ENCODE data around the gene XPNPEP1. TPM values are rescaled to one million over a fixed set of nuclear protein-coding genes. Genes with fewer than 3 reads are reported as not detected.

Gene XPNPEP1
- total RNA-seq, 2 experiments from 2014 or later: 83.2 to 87.3 TPM

GRCh38 chr10:109960682-109961081 is 37.4 kb upstream of the XPNPEP1 start:
- H3K36me3 Mint-ChIP-seq (ENCODE audit: low read depth): no peaks in the 10 kb centered on the region
- ChIA-PET POLR2A (no interaction called here), CTCF (no interaction called here)
- H3K4me1 Mint-ChIP-seq: peaks cover 3% of the 10 kb centered on the region
- H3K27ac Mint-ChIP-seq: no peak overlapping the region
- DNase-seq: no peak
- peaks cover 2% of the 10 kb centered on the region for H3K9me3 Mint-ChIP-seq
- no peaks in the 10 kb centered on the region for H3K27me3 Mint-ChIP-seq
- no peak overlapping the region for H3K4me3 Mint-ChIP-seq

GRCh38 chr10:109959259-109960145 is 36.2 kb upstream of the XPNPEP1 start:
- Mint-ChIP-seq H3K27me3 (peaks cover 2% of the 10 kb centered on the region), H3K9me3 (peaks cover 2% of the 10 kb centered on the region), H3K27ac (no peak overlapping the region), H3K4me3 (no peak overlapping the region), H3K4me1 (peaks cover 3% of the 10 kb centered on the region), H3K36me3 (ENCODE audit: low read depth) (no peaks in the 10 kb centered on the region)
- POLR2A ChIA-PET: no interaction called here
- CTCF ChIA-PET: interaction anchor here (0.6 kb wide), 1 partner anchor 957 kb away, joined by 3 read pairs; no protein-coding TSS in a partner anchor
- DNase-seq: no peak

- no peak for DNase-seq
- POLR2A ChIA-PET: no interaction called here
- Mint-ChIP-seq H3K27ac (no peak overlapping the region), H3K9me3 (peaks cover 2% of the 10 kb centered on the region), H3K36me3 (ENCODE audit: low read depth) (no peaks in the 10 kb centered on the region), H3K4me3 (no peak overlapping the region), H3K4me1 (peaks cover 5% of the 10 kb centered on the region), H3K27me3 (peaks cover 3% of the 10 kb centered on the region)
- CTCF ChIA-PET: interaction anchor here (2.4 kb wide), 1 partner anchor 11 kb away, joined by 10 read pairs; no protein-coding TSS in a partner anchor
These were observed 34.7 kb upstream of the XPNPEP1 start for GRCh38 chr10:109958059-109958458.

- Mint-ChIP-seq H3K27me3 (peaks cover 5% of the 10 kb centered on the region), H3K4me1 (peaks cover 5% of the 10 kb centered on the region), H3K36me3 (ENCODE audit: low read depth) (no peaks in the 10 kb centered on the region), H3K27ac (no peak overlapping the region), H3K9me3 (peaks cover 2% of the 10 kb centered on the region), H3K4me3 (no peak overlapping the region)
- ChIA-PET CTCF (interaction anchor here (1.7 to 2.4 kb wide), 2 partner anchors 12 to 73 kb away, joined by 5 to 10 read pairs; no protein-coding TSS in a partner anchor), POLR2A (no interaction called here)
- no peak for DNase-seq
These were observed 33.9 kb upstream of the XPNPEP1 start for GRCh38 chr10:109957092-109957797.

- Mint-ChIP-seq H3K4me3 (no peak overlapping the region), H3K27me3 (peaks cover 5% of the 10 kb centered on the region), H3K4me1 (peaks cover 5% of the 10 kb centered on the region), H3K36me3 (ENCODE audit: low read depth) (no peaks in the 10 kb centered on the region), H3K27ac (no peak overlapping the region), H3K9me3 (peaks cover 2% of the 10 kb centered on the region)
- DNase-seq: peak; percentile 17
- ChIA-PET POLR2A (no interaction called here), CTCF (interaction anchor here (1.7 to 2.4 kb wide), 2 partner anchors 13 to 72 kb away, joined by 5 to 10 read pairs; no protein-coding TSS in a partner anchor)
These were observed 33.3 kb upstream of the XPNPEP1 start for GRCh38 chr10:109956454-109957091.

- Mint-ChIP-seq H3K27me3 (peaks cover 5% of the 10 kb centered on the region), H3K4me3 (no peak overlapping the region), H3K36me3 (ENCODE audit: low read depth) (no peaks in the 10 kb centered on the region), H3K9me3 (peaks cover 2% of the 10 kb centered on the region), H3K27ac (no peak overlapping the region), H3K4me1 (peaks cover 6% of the 10 kb centered on the region)
- no peak for DNase-seq
- ChIA-PET CTCF (interaction anchor here (0.6 to 1.3 kb wide), 3 partner anchors 14 to 26 kb away, joined by 3 to 6 read pairs (median 3); no protein-coding TSS in a partner anchor), POLR2A (no interaction called here)
These were observed 30.5 kb upstream of the XPNPEP1 start for GRCh38 chr10:109953766-109954165.

- Mint-ChIP-seq H3K27ac (no peak overlapping the region), H3K9me3 (peaks cover 2% of the 10 kb centered on the region), H3K36me3 (ENCODE audit: low read depth) (no peaks in the 10 kb centered on the region), H3K4me3 (no peak overlapping the region), H3K4me1 (peaks cover 6% of the 10 kb centered on the region), H3K27me3 (peaks cover 5% of the 10 kb centered on the region)
- POLR2A ChIA-PET: interaction anchor here (0.6 kb wide), 1 partner anchor 275 kb away, joined by 7 read pairs; no protein-coding TSS in a partner anchor
- DNase-seq: no peak
- CTCF ChIA-PET: interaction anchor here (0.6 to 1.3 kb wide), 3 partner anchors 18 to 212 kb away, joined by 5 to 6 read pairs (median 6); no protein-coding TSS in a partner anchor
These were observed 29.2 kb upstream of the XPNPEP1 start for GRCh38 chr10:109952526-109952925.

- Mint-ChIP-seq H3K4me3 (no peak overlapping the region), H3K27me3 (no peaks in the 10 kb centered on the region), H3K36me3 (ENCODE audit: low read depth) (no peaks in the 10 kb centered on the region), H3K9me3 (no peaks in the 10 kb centered on the region), H3K4me1 (peaks cover 1% of the 10 kb centered on the region), H3K27ac (no peak overlapping the region)
- DNase-seq: no peak
- ChIA-PET POLR2A (no interaction called here), CTCF (interaction anchor here (1.0 kb wide), 1 partner anchor 63 kb away, joined by 3 read pairs; no protein-coding TSS in a partner anchor)
These were observed 24.0 kb upstream of the XPNPEP1 start for GRCh38 chr10:109947111-109947920.

- no peak for DNase-seq
- ChIA-PET CTCF (interaction anchor here (1.0 kb wide), 1 partner anchor 63 kb away, joined by 3 read pairs; no protein-coding TSS in a partner anchor), POLR2A (no interaction called here)
- H3K9me3 Mint-ChIP-seq: no peaks in the 10 kb centered on the region
- H3K4me3 Mint-ChIP-seq: no peak overlapping the region
- H3K36me3 Mint-ChIP-seq (ENCODE audit: low read depth): no peaks in the 10 kb centered on the region
- no peak overlapping the region for H3K27ac Mint-ChIP-seq
- H3K4me1 Mint-ChIP-seq: peaks cover 1% of the 10 kb centered on the region
- no peaks in the 10 kb centered on the region for H3K27me3 Mint-ChIP-seq
These were observed 23.4 kb upstream of the XPNPEP1 start for GRCh38 chr10:109946680-109947079.

- CTCF ChIA-PET: no interaction called here
- no peaks in the 10 kb centered on the region for H3K9me3 Mint-ChIP-seq
- H3K27me3 Mint-ChIP-seq: no peaks in the 10 kb centered on the region
- DNase-seq: no peak
- POLR2A ChIA-PET: no interaction called here
- H3K27ac Mint-ChIP-seq: no peak overlapping the region
- H3K36me3 Mint-ChIP-seq (ENCODE audit: low read depth): no peaks in the 10 kb centered on the region
- no peak overlapping the region for H3K4me3 Mint-ChIP-seq
- H3K4me1 Mint-ChIP-seq: peaks cover 1% of the 10 kb centered on the region
These were observed 22.3 kb upstream of the XPNPEP1 start for GRCh38 chr10:109945473-109946177.

- no peaks in the 10 kb centered on the region for H3K4me1 Mint-ChIP-seq
- H3K9me3 Mint-ChIP-seq: no peaks in the 10 kb centered on the region
- CTCF ChIA-PET: no interaction called here
These were observed 21.3 kb upstream of the XPNPEP1 start for GRCh38 chr10:109944613-109945012.

More at GRCh38 chr10:109944613-109945012, 21.3 kb upstream of the XPNPEP1 start:
- Mint-ChIP-seq H3K36me3 (ENCODE audit: low read depth) (no peaks in the 10 kb centered on the region), H3K27me3 (no peaks in the 10 kb centered on the region), H3K4me3 (no peak overlapping the region), H3K27ac (no peak overlapping the region)
- no peak for DNase-seq
- POLR2A ChIA-PET: no interaction called here
